HCT116 (cell line): Measurements from ENCODE around the gene PPP1R27. TPM values are rescaled to one million over a fixed set of nuclear protein-coding genes. Genes with fewer than 3 reads are reported as not detected.

ENCODE experiments used
- ATAC-seq: fragments of 200-7000 bp; cut with Tn5 transposase; 2 replicates; pipeline ENCODE4 v1.9.1; 2020; ENCODE audit warnings: mild to moderate bottlenecking, moderate library complexity
- BruUV-seq: library from RNA; stranded (reverse); fragments of 400-500 nt; replicated peaks from 2 replicates; lab custom pipeline; 2021; lab: Mats Ljungman, UMichigan
- CTCF ChIA-PET: fragments of 300-600 bp; sonication (Branson Sonifier 250); formaldehyde crosslinking; loops from one replicate; lab custom pipeline; 2021; ENCODE audit warnings: antibody characterized with exemption; lab: Charles Lee
- POLR2A ChIA-PET: fragments of 300-600, 350-600 bp; sonication (Branson Sonifier 250); formaldehyde crosslinking; loops from one replicate; lab custom pipeline; 2021; ENCODE audit warnings: antibody characterized with exemption; lab: Charles Lee
- RAD21 ChIA-PET, 2 experiments: fragments of 300-600 bp; sonication (Branson Sonifier 250); formaldehyde crosslinking; loops; one replicate each; lab custom pipeline; 2023; ENCODE audit warnings: low total read pairs in 2 of 2; ENCODE audit not compliant: uncharacterized antibody in 2 of 2, unreplicated experiment in 2 of 2, low non-redundant PET in 1 of 2; lab: Charles Lee
- DNase-seq: peaks from one replicate; pipeline ENCODE4 v3.0.0-alpha.2; 2010; ENCODE audit warnings: low read depth, low spot score
- H2AFZ ChIP-seq: fragments of 200-600 bp; shearing (Covaris generic), sonication (generic); 2 replicates; pipeline ENCODE4 v1.6.1; 2017; ENCODE audit warnings: low read depth, mixed run types, mixed read lengths, antibody characterized with exemption, low read length; ENCODE audit not compliant: poor library complexity, severe bottlenecking
- H3K27ac ChIP-seq: 2 replicates; pipeline ENCODE4 v1.5.1; 2012; ENCODE audit warnings: low read depth, low read length
- H3K27me3 ChIP-seq: fragments of 200-600 bp; sonication (generic); 2 replicates; pipeline ENCODE4 v1.6.1; 2016; ENCODE audit warnings: mixed run types, low read length, mixed read lengths; ENCODE audit not compliant: insufficient read depth
- H3K36me3 ChIP-seq, 2 experiments: fragments of 200-500 bp in 1 of 2; fragments of 200-600 bp in 1 of 2; sonication (Bioruptor generic) in 1 of 2; sonication (generic) in 1 of 2; 2 replicates each; pipeline versions ENCODE4 v1.5.1 to v1.6.1; 2014 to 2016; ENCODE audit warnings: low read length in 2 of 2, inconsistent platforms in 1 of 2, mixed read lengths in 1 of 2, mixed run types in 1 of 2; ENCODE audit not compliant: insufficient read depth in 2 of 2, control insufficient read depth in 1 of 2
- H3K4me1 ChIP-seq, 2 experiments: fragments of 200-600 bp in 1 of 2; sonication (generic) in 1 of 2; 2 replicates each; pipeline versions ENCODE4 v1.5.1 to v1.6.1; 2012 to 2017; ENCODE audit warnings: low read length in 2 of 2, inconsistent platforms in 1 of 2, mild to moderate bottlenecking in 1 of 2, mixed read lengths in 1 of 2, mixed run types in 1 of 2, moderate library complexity in 1 of 2; ENCODE audit not compliant: insufficient read depth in 2 of 2, control insufficient read depth in 1 of 2
- H3K4me2 ChIP-seq: fragments of 200-600 bp; sonication (generic); 2 replicates; pipeline ENCODE4 v1.6.1; 2017; ENCODE audit warnings: mixed run types, low read length, mixed read lengths
- H3K4me3 ChIP-seq, 2 experiments: fragments of 200-600 bp in 1 of 2; sonication (generic) in 1 of 2; replicated peaks in 1 of 2; 2 replicates each; pipeline ENCODE4 v1.5.1; 2011 to 2016; ENCODE audit warnings: low read length in 2 of 2, control low read depth in 1 of 2, low read depth in 1 of 2, mild to moderate bottlenecking in 1 of 2, mixed read lengths in 1 of 2, mixed run types in 1 of 2
- H3K79me2 ChIP-seq: fragments of 200-600 bp; sonication (generic); 2 replicates; pipeline ENCODE4 v1.6.1; 2017; ENCODE audit warnings: mild to moderate bottlenecking, mixed run types, low read length, moderate library complexity, mixed read lengths; ENCODE audit not compliant: insufficient read depth
- H3K9ac ChIP-seq: fragments of 200-600 bp; sonication (generic); 2 replicates; pipeline ENCODE4 v1.6.1; 2016; ENCODE audit warnings: low read length, mixed read lengths
- H3K9me2 ChIP-seq: fragments of 200-600 bp; sonication (generic), shearing (Covaris generic); 2 replicates; pipeline ENCODE4 v1.6.1; 2017; ENCODE audit warnings: mixed run types, mild to moderate bottlenecking, moderate library complexity; ENCODE audit not compliant: insufficient read depth
- H3K9me3 ChIP-seq, 2 experiments: fragments of 200-500 bp in 1 of 2; fragments of 200-600 bp in 1 of 2; sonication (Bioruptor generic) in 1 of 2; sonication (generic) in 1 of 2; 2 replicates each; pipeline ENCODE4 v1.6.1; 2014 to 2017; ENCODE audit warnings: low read length in 2 of 2, mixed read lengths in 2 of 2, inconsistent platforms in 1 of 2, low read depth in 1 of 2, mild to moderate bottlenecking in 1 of 2, mixed run types in 1 of 2, moderate library complexity in 1 of 2; ENCODE audit not compliant: control insufficient read depth in 1 of 2, insufficient read depth in 1 of 2
- H4K20me1 ChIP-seq: fragments of 200-600 bp; sonication (generic), shearing (Covaris generic); 2 replicates; pipeline ENCODE4 v1.6.1; 2017; ENCODE audit warnings: mixed run types, mild to moderate bottlenecking, moderate library complexity; ENCODE audit not compliant: insufficient read depth
- CTCF ChIP-seq, 3 experiments: fragments of 200-600 bp in 1 of 3; sonication (generic) in 1 of 3; IDR thresholded peaks in 2 of 3; conservative IDR thresholded peaks in 1 of 3; 2 replicates each; pipeline ENCODE4 v1.5.1; 2012 to 2017; ENCODE audit warnings: low read depth in 2 of 3, low read length in 2 of 3, antibody characterized with exemption in 1 of 3, borderline replicate concordance in 1 of 3, control low read depth in 1 of 3, mild to moderate bottlenecking in 1 of 3, mixed read lengths in 1 of 3, mixed run types in 1 of 3, moderate library complexity in 1 of 3; ENCODE audit not compliant: insufficient read depth in 1 of 3
- FOSL1 ChIP-seq: IDR thresholded peaks from 2 replicates; pipeline ENCODE4 v1.6.1; 2012; ENCODE audit warnings: low read depth
- ZFX ChIP-seq: fragments of 450-650 bp; IDR thresholded peaks from 2 replicates; pipeline ENCODE4 v1.6.1; 2017
- intact Hi-C: fragments of 100-400 bp; cut with micrococcal nuclease; formaldehyde crosslinking; loops from 2 replicates; pipeline ENCODE4 v1.10.0; 2022
- total RNA-seq: library from RNA; stranded (reverse); gene quantifications from one replicate; pipeline ENCODE4 v1.2.1, GENCODE V29; 2021; ENCODE audit not compliant: unreplicated experiment

PPP1R27 gene
- total RNA-seq, 1 experiment from 2014 or later = not detected

- peak overlapping the region; percentile 99 for H3K9ac ChIP-seq
- POLR2A ChIA-PET = interaction anchor here (0.6 to 1.6 kb wide), 5 partner anchors 9 to 152 kb away, joined by 3 to 5 read pairs (median 3); partner anchors contain the start of gene P4HB
- TF ChIP-seq ZFX (peak; percentile 45; the same call in 1 of the 2 replicates), FOSL1 (no peak), CTCF (IDR thresholded peaks at IDR 0.05 in 2 of 3, conservative IDR thresholded peaks at IDR 0.05 in 1 of 3; ENCODE audit: borderline replicate concordance in 1 of 3, insufficient read depth in 1 of 3, low read depth in 2 of 3, low read length in 2 of 3) (peak in 2 of 3 experiments; percentile 97 to 98; a peak in 4 of 6 replicates)
Measured at GRCh38 chr17:81869221-81870130, 34.6 kb upstream of the PPP1R27 start.

More at GRCh38 chr17:81869221-81870130, 34.6 kb upstream of the PPP1R27 start:
- H3K27ac ChIP-seq = peak overlapping the region; percentile 99
- H2AFZ ChIP-seq = no peak overlapping the region
- BruUV-seq = no TSS peak
- peaks cover 9 to 21% of the 10 kb centered on the region in 2 experiments; a peak in 3 of 4 replicates for H3K36me3 ChIP-seq
- ATAC-seq = peak; percentile 17
- peak overlapping the region; percentile 71 to 95 for H3K4me3 ChIP-seq
- intact Hi-C loops = loop anchor here (1.0 to 5.0 kb wide), 2 partner anchors 58 to 152 kb away; partner anchors contain the start of gene MAFG
- no peak for DNase-seq
- CTCF ChIA-PET = interaction anchor here (0.7 to 2.7 kb wide), 8 partner anchors 9 to 168 kb away, joined by 3 to 27 read pairs (median 4); partner anchors contain the start of genes CENPX, DCXR, LRRC45 and MAFG
- peak overlapping the region; percentile 86 for H3K4me2 ChIP-seq
- H4K20me1 ChIP-seq = peaks cover 4% of the 10 kb centered on the region; the same call in 1 of the 2 replicates
- H3K4me1 ChIP-seq = peaks cover 38 to 83% of the 10 kb centered on the region in 2 experiments
- RAD21 ChIA-PET = interaction anchor here in 1 of 2 experiments (0.8 kb wide), 1 partner anchor 40 kb away, joined by 3 read pairs; no protein-coding TSS in a partner anchor
- H3K27me3 ChIP-seq = no peaks in the 10 kb centered on the region
- H3K9me2 ChIP-seq = no peaks in the 10 kb centered on the region
- H3K9me3 ChIP-seq = no peaks in the 10 kb centered on the region
- H3K79me2 ChIP-seq = peaks cover 52% of the 10 kb centered on the region
